K562 (cell line): ENCODE data around the gene CEP290. TPM values are rescaled to one million over a fixed set of nuclear protein-coding genes. Genes with fewer than 3 reads are reported as not detected.

ENCODE experiments used
- CBFB ChIP-seq: sonication (generic); formaldehyde crosslinking; IDR thresholded peaks from 2 replicates; pipeline ENCODE4 v1.4.0; 2020; ENCODE audit warnings: mild to moderate bottlenecking, missing genetic modification reagents
- GABPB1 ChIP-seq: sonication (generic); formaldehyde crosslinking; IDR thresholded peaks from 2 replicates; pipeline ENCODE4 v1.8.0; 2022; ENCODE audit warnings: mild to moderate bottlenecking, missing genetic modification reagents
- MYNN ChIP-seq, 2 experiments: sonication (generic); formaldehyde crosslinking in 1 of 2; IDR thresholded peaks; 2 replicates each; pipeline versions ENCODE4 v1.5.0 to v1.6.1; 2016 to 2020; ENCODE audit warnings: antibody characterized with exemption in 1 of 2, missing genetic modification reagents in 1 of 2
- POLR2B ChIP-seq: fragments of 450-650 bp; IDR thresholded peaks from 2 replicates; pipeline ENCODE4 v1.6.1; 2018; ENCODE audit warnings: low read depth; ENCODE audit not compliant: partially characterized antibody
- PURB ChIP-seq: sonication (generic); formaldehyde crosslinking; IDR thresholded peaks from 2 replicates; pipeline ENCODE4 v1.9.0; 2021; ENCODE audit warnings: low read depth, mild to moderate bottlenecking, missing genetic modification reagents
- SRSF1 ChIP-seq: fragments of 200-400 bp; formaldehyde crosslinking; IDR thresholded peaks from 2 replicates; pipeline ENCODE4 v1.6.1; 2017; ENCODE audit warnings: mild to moderate bottlenecking, low read depth, low read length, moderate library complexity
- STAG1 ChIP-seq: sonication (generic); formaldehyde crosslinking; IDR thresholded peaks from 2 replicates; pipeline ENCODE4 v1.5.0; 2020; ENCODE audit warnings: missing genetic modification reagents, borderline replicate concordance
- SUPT5H ChIP-seq: fragments of 450-650 bp; IDR thresholded peaks from 2 replicates; pipeline ENCODE4 v1.6.1; 2016
- XRCC3 ChIP-seq: fragments of 450-650 bp; IDR thresholded peaks from 2 replicates; pipeline ENCODE4 v1.6.1; 2017; ENCODE audit warnings: mild to moderate bottlenecking, moderate library complexity
- ZBTB34 ChIP-seq: fragments of 250-450 bp; sonication (Bioruptor Pico); IDR thresholded peaks from 2 replicates; pipeline ENCODE4 v1.8.0; 2021; ENCODE audit warnings: mild to moderate bottlenecking, moderate library complexity
- ZBTB40 ChIP-seq, 2 experiments: fragments of 450-650 bp in 1 of 2; sonication (generic) in 1 of 2; formaldehyde crosslinking in 1 of 2; IDR thresholded peaks; 2 replicates each; pipeline versions ENCODE4 v1.7.1 to v1.9.0; 2016 to 2022; ENCODE audit warnings: inconsistent platforms in 1 of 2, mild to moderate bottlenecking in 1 of 2, missing genetic modification reagents in 1 of 2
- ZNF239 ChIP-seq: fragments of 250-450 bp; sonication (Bioruptor Pico); IDR thresholded peaks from 2 replicates; pipeline ENCODE4 v1.4.0; 2020; ENCODE audit warnings: mild to moderate bottlenecking
- ZNF511 ChIP-seq: sonication (generic); formaldehyde crosslinking; IDR thresholded peaks from 2 replicates; pipeline ENCODE4 v1.8.0; 2022; ENCODE audit warnings: mild to moderate bottlenecking, missing genetic modification reagents
- ZNF79 ChIP-seq: fragments of 250-450 bp; sonication (Bioruptor Pico); IDR thresholded peaks from 2 replicates; pipeline ENCODE4 v1.4.0; 2020; ENCODE audit warnings: low read depth, mild to moderate bottlenecking, moderate library complexity
- polyA plus RNA-seq, 8 experiments: library from polyadenylated mRNA; depleted of rRNA in 4 of 8; stranded (reverse) in 5 of 8; unstranded in 3 of 8; fragments of >200 nt; fragmentation: Nextera tagmentation in 2 of 8; fragmentation: Illumina TruSeq in 1 of 8; extraction: Ambion mirVana in 2 of 8; extraction: Trizol in 1 of 8; gene quantifications; 2 replicates each; pipeline versions ENCODE4 v1.2.1 to v1.2.3, GENCODE V29; 2011 to 2014; ENCODE audit warnings: inconsistent platforms in 1 of 8, missing spikeins in 1 of 8
- total RNA-seq, 7 experiments: library from RNA; depleted of rRNA in 6 of 7; stranded (reverse); fragments of >200 nt in 6 of 7; fragmentation: Illumina TruSeq in 2 of 7; extraction: Trizol in 2 of 7; gene quantifications; 2 replicates each; pipeline versions ENCODE4 v1.2.1 to v1.2.3, GENCODE V29; 2011 to 2021; ENCODE audit warnings: low replicate concordance in 1 of 7
- TF ChIP-seq, protein P1 (sequence below): fragments of 450-650 bp; formaldehyde crosslinking; IDR thresholded peaks from 2 replicates; pipeline ENCODE4 v1.4.0; 2020; ENCODE audit warnings: mild to moderate bottlenecking, moderate library complexity

CEP290 gene
- total and polyA plus RNA-seq, 9 of the 15 experiments (the other 6 are each of a cell fraction or from before 2014, with no cell fraction given) = 7.2 to 19.4 (median 18.1) TPM

DNA sequence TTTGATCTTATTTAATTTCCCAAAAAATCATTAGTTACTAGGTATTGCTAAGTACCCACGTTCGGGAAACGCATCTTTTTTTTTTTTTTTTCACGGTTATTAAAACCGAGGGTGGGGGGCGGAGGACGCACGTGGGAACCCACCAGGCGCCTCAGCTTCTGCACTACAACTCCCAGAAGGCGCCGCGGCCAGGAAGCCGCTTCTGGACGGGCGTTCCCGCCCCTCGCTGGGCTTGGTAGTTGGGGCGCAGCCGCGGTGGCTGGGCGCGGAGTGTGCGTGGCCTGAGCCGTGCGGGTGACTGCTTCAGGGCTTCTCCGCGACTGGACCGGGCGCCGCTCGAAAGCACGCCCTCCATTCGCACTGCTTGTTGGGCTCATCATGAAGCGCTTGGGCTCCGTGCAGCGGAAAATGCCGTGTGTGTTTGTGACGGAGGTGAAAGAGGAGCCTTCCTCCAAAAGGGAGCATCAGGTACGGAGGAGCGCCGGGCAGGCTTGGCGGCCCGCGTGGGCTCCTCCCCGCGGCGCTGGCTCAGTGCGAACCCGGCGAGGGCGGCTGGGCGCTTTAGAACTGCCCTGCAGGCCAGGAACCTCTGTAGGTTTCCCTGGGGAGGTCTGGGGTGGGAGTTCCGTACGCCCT is 106.5 kb downstream of the CEP290 start (continued):
- TF ChIP-seq ZBTB40 (IDR thresholded peaks at IDR 0.05) (peak; percentile 70), ZBTB40 (CRISPR knock-in tag; IDR thresholded peaks at IDR 0.05) (no peak), XRCC3 (no peak), ZNF239 (no peak), POLR2B (peak; percentile 82), ZNF511 (0 out of 2 replicates have a peak, but pooled peaks have one; percentile 66), SRSF1 (no peak), SUPT5H (peak; percentile 94), ZNF79 (CRISPR knock-in tag) (no peak), STAG1 (no peak), PURB (CRISPR knock-in tag) (no peak), ZBTB34 (no peak), CBFB (no peak), MYNN (IDR thresholded peaks at IDR 0.05) (no peak), MYNN (CRISPR knock-in tag; IDR thresholded peaks at IDR 0.05) (no peak), GABPB1 (CRISPR knock-in tag) (peak; percentile 81)
- TF ChIP-seq, protein P1, sequence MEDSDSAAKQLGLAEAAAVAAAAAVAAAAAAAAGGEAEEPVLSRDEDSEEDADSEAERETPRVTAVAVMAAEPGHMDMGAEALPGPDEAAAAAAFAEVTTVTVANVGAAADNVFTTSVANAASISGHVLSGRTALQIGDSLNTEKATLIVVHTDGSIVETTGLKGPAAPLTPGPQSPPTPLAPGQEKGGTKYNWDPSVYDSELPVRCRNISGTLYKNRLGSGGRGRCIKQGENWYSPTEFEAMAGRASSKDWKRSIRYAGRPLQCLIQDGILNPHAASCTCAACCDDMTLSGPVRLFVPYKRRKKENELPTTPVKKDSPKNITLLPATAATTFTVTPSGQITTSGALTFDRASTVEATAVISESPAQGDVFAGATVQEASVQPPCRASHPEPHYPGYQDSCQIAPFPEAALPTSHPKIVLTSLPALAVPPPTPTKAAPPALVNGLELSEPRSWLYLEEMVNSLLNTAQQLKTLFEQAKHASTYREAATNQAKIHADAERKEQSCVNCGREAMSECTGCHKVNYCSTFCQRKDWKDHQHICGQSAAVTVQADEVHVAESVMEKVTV (CRISPR knock-in tag) = no peak
